Metanephros (tissue), 2 donors: ENCODE measurements around the gene TPM2. TPM values are rescaled to one million over a fixed set of nuclear protein-coding genes. Genes with fewer than 3 reads are reported as not detected.

Source experiments
- small RNA-seq: library from RNA; depleted of rRNA; stranded (forward); fragments of <200 nt; gene quantifications from one replicate; pipeline ENCODE3, GENCODE V24; 2014; ENCODE audit warnings: low replicate concordance
- total RNA-seq: library from RNA; depleted of rRNA; stranded (reverse); fragments of >200 nt; gene quantifications from one replicate; pipeline ENCODE4 v1.2.3, GENCODE V29; 2014

The TPM2 gene
- 665 TPM for total RNA-seq

GRCh38 chr9:35689542-35690293, at the start of gene TPM2:
TSS of gene TPM2 (minus strand) at chr9:35689925. CDS start at chr9:35689817, 108 bp downstream.

GRCh38 chr9:35732185-35732799, 42.6 kb upstream of the TPM2 start, which contains the start of the genes CREB3 and TLN1:
TSS of gene CREB3 (plus strand) at chr9:35732666. CDS start at chr9:35732773, 107 bp downstream.
TSS of gene TLN1 (minus strand) at chr9:35732195. CDS start at chr9:35725694, 6,501 bp downstream.

GRCh38 chr9:35673132-35674024, 16.3 kb downstream of the TPM2 start, which contains the start of gene CA9:
TSS of gene CA9 (plus strand) at chr9:35673928. CDS start at chr9:35673960, 32 bp downstream.

GRCh38 chr9:35664531-35665470, 24.9 kb downstream of the TPM2 start, which contains the start of gene ARHGEF39:
TSS of gene ARHGEF39 (minus strand) at chr9:35665195. CDS start at chr9:35665169, 26 bp downstream.

GRCh38 chr9:35658137-35658967, 31.4 kb downstream of the TPM2 start, which contains the start of gene CCDC107:
TSS of gene CCDC107 (plus strand) at chr9:35658292. CDS start at chr9:35658380, 88 bp downstream.

GRCh38 chr9:35657546-35658136, 32.1 kb downstream of the TPM2 start, which contains the start of gene RMRP:
TSS of gene RMRP (minus strand) at chr9:35658019.

GRCh38 chr9:35650341-35651158, 39.2 kb downstream of the TPM2 start, which contains the start of gene SIT1:
TSS of gene SIT1 (minus strand) at chr9:35650931. CDS start at chr9:35650853, 78 bp downstream.

Small RNA genes lying within 50 kb of the gene (small RNA-seq; reads per million reads assigned to genes)
- gene MIR6853 (0.12 reads per million), gene RMRP (not detected), gene RN7SL22P (not detected)

Other genes with a start within 250 kb of the TPM2 start
- gene RUSC2, start 199.8 kb downstream of the TPM2 start, total RNA-seq: 30.4 TPM
- gene TESK1, start 84.7 kb downstream of the TPM2 start, total RNA-seq: 16.7 TPM
- gene CD72, start 71.5 kb downstream of the TPM2 start, total RNA-seq: 3.3 TPM
- 0.41 TPM for gene SIT1, start 39.0 kb downstream of the TPM2 start, total RNA-seq
- gene RMRP, start 31.9 kb downstream of the TPM2 start, total RNA-seq: 36,863 TPM
- 18.1 TPM for gene CCDC107, start 31.6 kb downstream of the TPM2 start, total RNA-seq
- 2.9 TPM for gene ARHGEF39, start 24.7 kb downstream of the TPM2 start, total RNA-seq
- gene CA9, start 16.0 kb downstream of the TPM2 start, total RNA-seq: 0.70 TPM
- 254 TPM for gene TLN1, start 42.3 kb upstream of the TPM2 start, total RNA-seq
- gene CREB3, start 42.7 kb upstream of the TPM2 start, total RNA-seq: 25.6 TPM
- gene GBA2, start 59.3 kb upstream of the TPM2 start, total RNA-seq: 56.9 TPM
- gene RGP1, start 59.4 kb upstream of the TPM2 start, total RNA-seq: 17.8 TPM
- gene MSMP, start 64.4 kb upstream of the TPM2 start, total RNA-seq: not detected
- gene NPR2, start 101.7 kb upstream of the TPM2 start, total RNA-seq: 15.1 TPM
- 2.6 TPM for gene SPAG8, start 122.3 kb upstream of the TPM2 start, total RNA-seq
- 28.6 TPM for gene HINT2, start 125.1 kb upstream of the TPM2 start, total RNA-seq
- gene FAM221B, start 138.8 kb upstream of the TPM2 start, total RNA-seq: not detected
- 18.6 TPM for gene TMEM8B, start 139.3 kb upstream of the TPM2 start, total RNA-seq
- gene OR13J1, start 180.5 kb upstream of the TPM2 start, total RNA-seq: not detected
- gene HRCT1, start 216.3 kb upstream of the TPM2 start, total RNA-seq: not detected
- 1.8 TPM for gene SPAAR, start 219.6 kb upstream of the TPM2 start, total RNA-seq